AG04450 (cell line): Measurements from ENCODE around the gene CADM1. TPM values are rescaled to one million over a fixed set of nuclear protein-coding genes. Genes with fewer than 3 reads are reported as not detected.

Experiments
- CTCF ChIA-PET: fragments of 300-600, 350-600 bp; formaldehyde crosslinking; extraction: SDS; loops from one replicate; lab custom pipeline; 2022; ENCODE audit warnings: antibody characterized with exemption, inconsistent platforms; lab: Charles Lee
- POLR2A ChIA-PET: fragments of 350-600 bp; formaldehyde crosslinking; extraction: SDS; loops from one replicate; lab custom pipeline; 2021; ENCODE audit warnings: antibody characterized with exemption, inconsistent platforms; lab: Yijun Ruan, JAX
- DNase-seq: peaks from one replicate; pipeline ENCODE4 v3.0.0-alpha.2; 2011; ENCODE audit warnings: low read depth, low spot score
- H3K27ac ChIP-seq: one replicate; pipeline ENCODE4 v1.5.1; 2012; ENCODE audit warnings: low read depth, low read length, control low read depth
- H3K27me3 ChIP-seq: one replicate; pipeline ENCODE4 v1.6.0; 2012; ENCODE audit warnings: low read length; ENCODE audit not compliant: control insufficient read depth, insufficient read depth
- H3K4me3 ChIP-seq: 2 replicates; pipeline ENCODE4 v1.5.1; 2011; ENCODE audit warnings: mild to moderate bottlenecking, low read depth, low read length, control low read depth
- H3K9me3 ChIP-seq: 2 replicates; pipeline ENCODE4 v1.5.1; 2012; ENCODE audit warnings: low read length; ENCODE audit not compliant: control insufficient read depth, insufficient read depth
- CTCF ChIP-seq: IDR thresholded peaks from 2 replicates; pipeline ENCODE4 v1.5.1; 2011; ENCODE audit warnings: low read depth, low read length, control low read depth, inconsistent platforms
- polyA plus RNA-seq: library from polyadenylated mRNA; depleted of rRNA; stranded (reverse); fragments of >200 nt; gene quantifications from 2 replicates; pipeline ENCODE4 v1.2.3, GENCODE V29; 2011

CADM1 gene
- polyA plus RNA-seq, 1 experiment, result 70.7 TPM

- CTCF ChIA-PET, result interaction anchor here (0.7 kb wide), 1 partner anchor 20 kb away, joined by 3 read pairs; no protein-coding TSS in a partner anchor
- Histone ChIP-seq H3K27me3 (no peaks in the 10 kb centered on the region), H3K4me3 (no peak overlapping the region), H3K9me3 (no peaks in the 10 kb centered on the region), H3K27ac (no peak overlapping the region)
- no peak for DNase-seq
- no peak for TF ChIP-seq CTCF
- POLR2A ChIA-PET, result interaction anchor here (1.2 kb wide), 1 partner anchor 57 kb away, joined by 3 read pairs; no protein-coding TSS in a partner anchor
Measured at GRCh38 chr11:115222863-115223530, 281.2 kb downstream of the CADM1 start.

GRCh38 chr11:115222218-115222862 is 281.9 kb downstream of the CADM1 start:
- no peaks in the 10 kb centered on the region for H3K9me3 ChIP-seq
- peak; percentile 83 for DNase-seq
- CTCF ChIA-PET, result no interaction called here
- no peak overlapping the region for H3K27ac ChIP-seq
- no peak for TF ChIP-seq CTCF
- H3K27me3 ChIP-seq, result no peaks in the 10 kb centered on the region
- POLR2A ChIA-PET, result interaction anchor here (1.2 kb wide), 1 partner anchor 57 kb away, joined by 3 read pairs; no protein-coding TSS in a partner anchor
- no peak overlapping the region for H3K4me3 ChIP-seq

GRCh38 chr11:115221461-115222069 is 282.6 kb downstream of the CADM1 start:
- ChIA-PET POLR2A (no interaction called here), CTCF (no interaction called here)
- Histone ChIP-seq H3K9me3 (no peaks in the 10 kb centered on the region), H3K4me3 (no peak overlapping the region), H3K27ac (no peak overlapping the region), H3K27me3 (no peaks in the 10 kb centered on the region)
- no peak for DNase-seq
- no peak for TF ChIP-seq CTCF

GRCh38 chr11:115220911-115221310 is 283.3 kb downstream of the CADM1 start:
- Histone ChIP-seq H3K9me3 (no peaks in the 10 kb centered on the region), H3K27ac (no peak overlapping the region), H3K4me3 (no peak overlapping the region), H3K27me3 (no peaks in the 10 kb centered on the region)
- POLR2A ChIA-PET, result no interaction called here
- DNase-seq, result no peak
- CTCF ChIA-PET, result interaction anchor here (0.9 to 1.0 kb wide), 2 partner anchors 17 to 19 kb away, joined by 3 read pairs; no protein-coding TSS in a partner anchor
- TF ChIP-seq CTCF, result no peak

- no peak for DNase-seq
- Histone ChIP-seq H3K4me3 (no peak overlapping the region), H3K27ac (no peak overlapping the region), H3K9me3 (no peaks in the 10 kb centered on the region), H3K27me3 (no peaks in the 10 kb centered on the region)
- ChIA-PET CTCF (interaction anchor here (0.9 to 1.0 kb wide), 2 partner anchors 17 to 19 kb away, joined by 3 read pairs; no protein-coding TSS in a partner anchor), POLR2A (no interaction called here)
- TF ChIP-seq CTCF, result no peak
Measured at GRCh38 chr11:115220423-115220822, 283.8 kb downstream of the CADM1 start.
